ENCODE results near the gene LILRB1.
"Not testable (repeated sequence)": the region's sequence is repeated elsewhere in the genome, so short reads cannot be mapped to it uniquely, and the experiment has no call there.

The LILRB1 gene

GRCh38 chr19:54630262-54630661, at the start of gene LILRB1:
Gene LILRB1, plus strand, starts transcription at chr19:54630484. Its CDS starts 590 bp downstream, at chr19:54631074.
- not testable (repeated sequence) for DNase-seq (ENCODE audit: low read depth in 2 of 2)

- DNase-seq (ENCODE audit: low read depth in 2 of 2), result no peak
Measured at GRCh38 chr19:54586397-54586796, 43.9 kb upstream of the LILRB1 start.

GRCh38 chr19:54587026-54587425, 43.3 kb upstream of the LILRB1 start:
- DNase-seq (ENCODE audit: low read depth in 2 of 2), result no peak

- not testable (repeated sequence) for DNase-seq (ENCODE audit: low read depth in 2 of 2)
Measured at GRCh38 chr19:54593445-54593844, 36.8 kb upstream of the LILRB1 start, which contains the start of gene LILRA1. Gene LILRA1, plus strand, starts transcription at chr19:54593632. Its CDS starts 613 bp downstream, at chr19:54594245.

GRCh38 chr19:54593931-54594626, 36.2 kb upstream of the LILRB1 start:
- not testable (repeated sequence) for DNase-seq (ENCODE audit: low read depth in 2 of 2)

GRCh38 chr19:54594737-54595136, 35.5 kb upstream of the LILRB1 start:
- no peak for DNase-seq (ENCODE audit: low read depth in 2 of 2)

DNA sequence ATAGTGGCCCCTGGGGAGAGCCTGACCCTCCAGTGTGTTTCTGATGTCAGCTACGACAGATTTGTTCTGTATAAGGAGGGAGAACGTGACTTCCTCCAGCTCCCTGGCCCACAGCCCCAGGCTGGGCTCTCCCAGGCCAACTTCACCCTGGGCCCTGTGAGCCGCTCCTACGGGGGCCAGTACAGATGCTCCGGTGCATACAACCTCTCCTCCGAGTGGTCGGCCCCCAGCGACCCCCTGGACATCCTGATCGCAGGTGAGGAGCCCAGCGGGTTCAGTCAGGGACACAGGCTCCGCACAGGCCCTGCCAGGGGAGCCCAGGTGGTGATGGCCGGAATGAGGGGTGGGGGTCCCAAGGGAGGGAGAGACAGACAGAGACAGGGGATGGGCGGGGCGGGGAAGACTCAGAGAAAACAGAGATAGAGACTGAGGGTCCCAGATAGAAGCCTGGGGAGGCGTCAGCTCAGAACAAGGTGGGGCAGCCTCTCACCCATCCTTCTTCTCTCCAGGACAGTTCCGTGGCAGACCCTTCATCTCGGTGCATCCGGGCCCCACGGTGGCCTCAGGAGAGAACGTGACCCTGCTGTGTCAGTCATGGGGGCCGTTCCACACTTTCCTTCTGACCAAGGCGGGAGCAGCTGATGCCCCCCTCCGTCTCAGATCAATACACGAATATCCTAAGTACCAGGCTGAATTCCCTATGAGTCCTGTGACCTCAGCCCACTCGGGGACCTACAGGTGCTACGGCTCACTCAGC, 34.4 kb upstream of the LILRB1 start:
- not testable (repeated sequence) for DNase-seq (ENCODE audit: low read depth in 2 of 2)

- no peak for DNase-seq (ENCODE audit: low read depth in 2 of 2)
Measured at GRCh38 chr19:54600212-54600611, 30.1 kb upstream of the LILRB1 start.

DNA sequence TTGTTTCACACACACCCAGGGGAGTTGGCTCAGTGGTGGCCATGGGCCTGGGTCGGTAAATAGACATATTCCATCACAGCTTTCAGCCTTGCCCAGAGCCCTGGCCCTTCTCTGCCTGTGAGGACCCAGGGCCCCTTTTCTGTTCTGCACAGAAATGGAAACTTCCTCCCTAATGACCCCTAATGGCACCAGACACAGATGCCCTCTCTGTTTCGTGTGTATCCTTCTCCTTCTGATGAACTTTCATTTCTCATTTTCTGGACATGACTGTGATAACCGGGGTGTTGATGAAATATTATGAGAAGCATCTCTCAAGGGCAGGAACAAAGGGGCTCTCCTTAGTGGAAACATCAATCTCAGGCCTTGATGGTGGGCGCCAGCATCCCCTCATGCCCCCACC, 24.1 kb upstream of the LILRB1 start:
- DNase-seq (ENCODE audit: low read depth in 2 of 2), result no peak

DNA sequence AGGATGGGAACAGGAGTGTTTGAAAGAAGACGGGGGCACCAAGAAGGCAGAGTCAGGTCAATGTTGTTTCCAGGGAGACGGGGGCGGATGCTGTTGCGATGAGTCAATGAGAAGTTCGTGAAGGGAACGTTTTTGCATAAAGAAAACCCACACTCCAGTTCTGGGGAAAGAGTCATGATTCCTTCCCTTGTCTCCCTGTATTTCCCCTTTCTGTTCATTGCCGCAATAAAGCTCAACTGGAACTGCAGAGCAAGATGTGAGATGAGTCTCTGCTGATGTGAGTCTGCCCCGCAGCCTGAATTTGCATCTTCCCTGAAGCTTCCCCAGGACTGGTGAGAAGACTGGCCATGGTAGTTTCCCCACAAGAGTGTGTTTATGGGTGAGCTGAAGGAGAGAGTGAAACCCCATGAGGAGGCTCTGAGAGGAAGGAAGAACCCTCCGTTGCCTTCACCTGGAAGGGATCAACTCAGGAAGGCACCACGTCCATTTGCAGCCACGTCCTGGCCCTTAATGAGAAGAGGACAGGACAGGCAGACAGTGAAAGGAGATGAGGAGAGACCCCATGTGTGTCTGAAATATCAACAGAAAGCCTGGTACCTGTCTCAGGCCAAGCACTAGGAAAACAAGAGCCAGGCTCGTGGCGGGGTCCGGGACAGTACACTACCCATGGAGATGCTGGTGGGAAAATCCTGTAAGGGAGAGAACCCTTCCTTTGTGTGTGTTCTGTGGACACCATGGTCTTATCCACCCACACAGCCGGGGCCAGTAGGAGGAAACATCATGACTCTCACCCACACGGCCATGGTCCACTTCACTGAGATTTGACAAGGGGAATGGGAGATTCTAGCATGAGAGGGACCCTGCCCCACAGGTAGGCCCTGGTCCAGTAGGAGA, 23.1 kb upstream of the LILRB1 start:
- no peak for DNase-seq (ENCODE audit: low read depth in 2 of 2)

DNA sequence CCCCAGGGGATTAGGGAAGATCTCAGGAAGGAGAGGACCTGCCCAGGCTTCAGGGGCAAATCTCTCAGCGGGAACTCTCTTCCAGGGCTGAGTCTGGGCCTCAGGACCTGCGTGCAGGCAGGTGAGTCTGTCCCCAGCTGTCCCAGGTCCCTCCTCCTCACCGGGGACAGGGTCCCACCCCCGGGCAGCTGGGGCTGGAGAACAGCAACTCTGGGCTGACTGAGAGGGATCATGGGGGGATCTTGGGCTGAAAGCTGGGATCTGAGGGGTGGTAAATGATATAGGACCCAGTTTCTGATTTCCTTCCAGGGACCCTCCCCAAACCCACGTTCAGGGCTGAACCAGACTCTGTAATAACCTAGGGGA, 22.5 kb upstream of the LILRB1 start:
- no peak for DNase-seq (ENCODE audit: low read depth in 2 of 2)

DNA sequence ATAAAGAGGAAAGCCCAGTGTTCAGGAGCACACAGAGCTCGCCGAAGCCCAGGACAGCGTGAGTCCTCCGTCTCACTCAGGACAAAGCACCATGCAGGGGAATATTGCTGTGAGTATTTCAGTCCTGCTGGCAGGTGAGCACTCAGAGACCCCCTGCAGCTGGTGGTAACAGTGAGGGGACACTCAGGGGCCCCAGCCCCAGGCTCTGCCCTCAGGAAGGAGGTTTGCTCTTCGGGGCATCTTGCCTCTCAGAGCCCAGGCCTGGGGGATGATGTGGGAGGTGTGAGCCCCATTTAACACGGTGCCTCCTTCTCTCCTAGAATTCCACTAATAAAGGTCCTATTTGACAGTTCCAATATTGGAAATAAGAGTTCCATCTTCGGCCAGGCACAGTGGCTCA, 22.1 kb upstream of the LILRB1 start:
- no peak for DNase-seq (ENCODE audit: low read depth in 2 of 2)

DNA sequence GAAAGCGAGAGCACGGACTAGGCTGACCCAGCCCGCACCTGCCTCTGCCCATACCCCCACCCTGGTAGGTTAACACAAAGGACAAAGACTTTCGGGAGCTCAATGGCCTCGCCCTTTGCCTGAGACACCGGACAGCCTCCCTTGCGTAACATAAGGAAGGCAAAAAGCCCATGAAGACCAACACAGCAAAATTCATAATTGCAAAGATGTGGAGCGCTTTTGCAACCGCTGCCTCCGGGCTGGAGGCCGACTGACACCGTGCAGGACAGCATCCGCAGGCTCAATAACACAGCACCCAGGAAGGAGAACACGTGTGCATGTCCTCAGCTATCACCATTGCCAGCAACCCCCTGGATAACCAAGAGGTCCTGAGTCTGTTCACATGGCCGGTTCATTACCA, 21.5 kb upstream of the LILRB1 start:
- no peak for DNase-seq (ENCODE audit: low read depth in 2 of 2)

DNA sequence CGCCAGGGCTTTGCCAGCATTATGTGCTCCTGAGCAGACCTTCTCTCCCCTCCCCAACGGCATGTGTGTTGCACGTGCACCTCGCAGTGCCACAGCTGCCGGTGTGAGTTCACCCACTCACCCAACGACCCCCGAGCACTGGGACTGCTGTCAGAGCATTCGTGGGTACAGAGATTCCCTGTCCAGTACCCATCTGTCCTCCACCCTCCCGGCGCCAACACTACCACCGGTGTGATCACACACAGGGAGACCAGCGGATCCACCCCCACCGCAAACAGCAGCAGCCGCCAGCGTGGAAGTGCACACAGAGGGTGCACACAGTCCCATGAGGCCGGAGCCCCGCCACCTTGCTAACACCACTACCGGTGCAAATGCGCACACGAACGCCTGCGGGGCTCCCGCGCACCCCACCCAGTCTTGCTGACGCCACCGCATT, 20.9 kb upstream of the LILRB1 start:
- DNase-seq (ENCODE audit: low read depth in 2 of 2), result no peak

DNA sequence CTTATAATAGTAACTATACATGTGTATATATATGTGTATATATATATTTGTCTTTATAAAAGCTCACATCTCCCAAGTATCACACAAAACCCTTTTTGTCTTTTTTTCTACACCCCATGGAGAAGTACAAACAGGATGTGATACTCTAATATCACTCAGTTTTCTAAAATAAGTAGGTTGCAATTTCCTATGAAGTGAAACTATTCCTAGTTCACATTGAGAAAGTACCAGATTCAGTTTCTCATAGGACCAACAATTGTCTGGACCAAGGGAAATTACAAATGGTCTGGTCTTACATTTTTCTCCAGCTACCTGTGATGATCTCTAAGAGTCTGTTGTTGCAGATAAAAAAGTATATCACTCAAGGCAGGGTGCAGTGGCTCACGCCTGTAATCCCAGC, 17.9 kb upstream of the LILRB1 start:
- no peak for DNase-seq (ENCODE audit: low read depth in 2 of 2)

GRCh38 chr19:54614726-54615125, 15.6 kb upstream of the LILRB1 start:
- no peak for DNase-seq (ENCODE audit: low read depth in 2 of 2)

- no peak for DNase-seq (ENCODE audit: low read depth in 2 of 2)
Measured at GRCh38 chr19:54616057-54616456, 14.2 kb upstream of the LILRB1 start.

GRCh38 chr19:54616821-54617560, 13.3 kb upstream of the LILRB1 start:
- DNase-seq (ENCODE audit: low read depth in 2 of 2), result no peak

DNA sequence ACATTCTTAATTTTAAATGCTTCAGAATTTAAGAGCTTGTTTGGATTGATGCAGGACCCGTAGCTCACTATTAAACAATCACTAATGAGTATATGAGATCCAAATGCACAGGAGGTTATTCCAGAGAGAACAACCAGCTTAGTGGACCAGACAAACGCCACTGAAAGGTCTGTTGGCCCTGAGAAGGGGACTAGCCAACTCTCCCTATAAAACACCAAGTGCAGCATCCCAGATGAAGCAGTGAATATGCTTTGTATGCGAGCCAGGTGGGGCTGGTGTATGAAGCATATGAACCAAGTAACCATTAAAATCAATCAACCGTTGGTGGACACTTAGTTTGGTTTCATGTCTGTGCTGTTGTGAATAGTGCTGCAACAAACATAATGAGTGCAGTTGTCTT, 9.8 kb upstream of the LILRB1 start:
- DNase-seq (ENCODE audit: low read depth in 2 of 2), result no peak

DNA sequence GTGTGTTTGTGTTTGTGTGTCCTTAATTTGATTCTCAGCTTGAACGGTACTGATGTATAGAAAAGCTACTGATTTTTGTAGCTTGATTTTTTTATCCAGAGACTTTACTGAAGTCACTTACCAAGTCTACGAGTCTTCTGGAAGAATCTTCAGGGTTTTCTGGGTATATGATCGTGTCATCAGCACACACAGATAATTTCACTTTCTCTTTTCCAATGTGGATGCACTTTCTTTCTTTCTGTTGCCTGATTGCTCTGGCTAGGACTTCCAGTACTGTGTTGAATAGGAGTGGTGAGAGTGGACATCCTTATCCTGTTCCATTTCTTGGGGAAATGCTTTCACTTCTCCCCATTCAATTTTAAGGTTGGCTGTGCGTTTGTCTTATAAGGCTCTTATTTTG, 7.9 kb upstream of the LILRB1 start:
- DNase-seq (ENCODE audit: low read depth in 2 of 2), result no peak

- not testable (repeated sequence) for DNase-seq (ENCODE audit: low read depth in 2 of 2)
Measured at GRCh38 chr19:54624234-54624633, 6.0 kb upstream of the LILRB1 start.

Measured in stimulated activated CD8-positive, alpha-beta memory T cell treated with anti-CD3 and anti-CD28 coated beads, Interleukin-15, amount 100 ng/mL, for 4 hours (primary cell).